Tibial nerve (tissue), 4 donors: Measurements from ENCODE around the gene ISG20L2.

Experiments
- CTCF ChIP-seq, 5 experiments: fragments of 200-600 bp in 3 of 5; fragments of 450-650 bp in 2 of 5; sonication (generic) in 3 of 5; IDR thresholded peaks; one replicate each; pipeline ENCODE4 v1.5.1; 2016 to 2019; ENCODE audit warnings: antibody characterized with exemption in 5 of 5, mild to moderate bottlenecking in 3 of 5, moderate library complexity in 2 of 5
- EP300 ChIP-seq, 2 donors: sonication (generic); formaldehyde crosslinking; IDR thresholded peaks; one replicate each; pipeline ENCODE4 v1.6.1; 2017; ENCODE audit warnings: antibody characterized with exemption in 2 of 2, mild to moderate bottlenecking in 1 of 2

GRCh38 chr1:156721535-156721934, 7.0 kb downstream of the ISG20L2 start:
- TF ChIP-seq CTCF (IDR thresholded peaks at IDR 0.05), result no peak
- TF ChIP-seq EP300 (IDR thresholded peaks at IDR 0.05), result no peak
